Measurements from ENCODE around the gene ASS1.

DNA sequence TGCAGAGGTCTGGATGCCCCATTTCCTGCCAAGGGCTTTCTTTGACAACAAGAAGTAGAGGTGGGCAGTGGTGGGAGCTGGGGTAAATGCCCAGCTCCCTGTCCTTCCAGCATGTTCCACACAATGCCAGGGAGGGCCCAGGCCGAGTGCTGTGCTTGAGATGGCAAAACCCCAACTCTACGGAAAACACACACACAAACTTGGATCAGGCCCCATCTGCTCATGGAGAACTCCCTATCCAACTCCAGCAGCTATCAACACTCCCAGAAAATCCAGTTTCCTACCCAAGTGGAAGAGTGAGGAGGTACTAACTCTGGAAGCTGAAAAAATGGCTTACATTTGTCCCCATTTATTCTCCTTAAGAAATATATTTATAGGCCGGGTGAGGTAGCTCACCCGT, 73.5 kb downstream of the ASS1 start:
- TF ChIP-seq RBM39 (IDR thresholded peaks at IDR 0.05; ENCODE audit: low read depth, low read length, poor library complexity, severe bottlenecking): no peak
- no peak for TF ChIP-seq JUND (CRISPR knock-in tag; IDR thresholded peaks at IDR 0.05)
- no peak for TF ChIP-seq ZNF557 (CRISPR knock-in tag; IDR thresholded peaks at IDR 0.05)
- TF ChIP-seq, protein P1, sequence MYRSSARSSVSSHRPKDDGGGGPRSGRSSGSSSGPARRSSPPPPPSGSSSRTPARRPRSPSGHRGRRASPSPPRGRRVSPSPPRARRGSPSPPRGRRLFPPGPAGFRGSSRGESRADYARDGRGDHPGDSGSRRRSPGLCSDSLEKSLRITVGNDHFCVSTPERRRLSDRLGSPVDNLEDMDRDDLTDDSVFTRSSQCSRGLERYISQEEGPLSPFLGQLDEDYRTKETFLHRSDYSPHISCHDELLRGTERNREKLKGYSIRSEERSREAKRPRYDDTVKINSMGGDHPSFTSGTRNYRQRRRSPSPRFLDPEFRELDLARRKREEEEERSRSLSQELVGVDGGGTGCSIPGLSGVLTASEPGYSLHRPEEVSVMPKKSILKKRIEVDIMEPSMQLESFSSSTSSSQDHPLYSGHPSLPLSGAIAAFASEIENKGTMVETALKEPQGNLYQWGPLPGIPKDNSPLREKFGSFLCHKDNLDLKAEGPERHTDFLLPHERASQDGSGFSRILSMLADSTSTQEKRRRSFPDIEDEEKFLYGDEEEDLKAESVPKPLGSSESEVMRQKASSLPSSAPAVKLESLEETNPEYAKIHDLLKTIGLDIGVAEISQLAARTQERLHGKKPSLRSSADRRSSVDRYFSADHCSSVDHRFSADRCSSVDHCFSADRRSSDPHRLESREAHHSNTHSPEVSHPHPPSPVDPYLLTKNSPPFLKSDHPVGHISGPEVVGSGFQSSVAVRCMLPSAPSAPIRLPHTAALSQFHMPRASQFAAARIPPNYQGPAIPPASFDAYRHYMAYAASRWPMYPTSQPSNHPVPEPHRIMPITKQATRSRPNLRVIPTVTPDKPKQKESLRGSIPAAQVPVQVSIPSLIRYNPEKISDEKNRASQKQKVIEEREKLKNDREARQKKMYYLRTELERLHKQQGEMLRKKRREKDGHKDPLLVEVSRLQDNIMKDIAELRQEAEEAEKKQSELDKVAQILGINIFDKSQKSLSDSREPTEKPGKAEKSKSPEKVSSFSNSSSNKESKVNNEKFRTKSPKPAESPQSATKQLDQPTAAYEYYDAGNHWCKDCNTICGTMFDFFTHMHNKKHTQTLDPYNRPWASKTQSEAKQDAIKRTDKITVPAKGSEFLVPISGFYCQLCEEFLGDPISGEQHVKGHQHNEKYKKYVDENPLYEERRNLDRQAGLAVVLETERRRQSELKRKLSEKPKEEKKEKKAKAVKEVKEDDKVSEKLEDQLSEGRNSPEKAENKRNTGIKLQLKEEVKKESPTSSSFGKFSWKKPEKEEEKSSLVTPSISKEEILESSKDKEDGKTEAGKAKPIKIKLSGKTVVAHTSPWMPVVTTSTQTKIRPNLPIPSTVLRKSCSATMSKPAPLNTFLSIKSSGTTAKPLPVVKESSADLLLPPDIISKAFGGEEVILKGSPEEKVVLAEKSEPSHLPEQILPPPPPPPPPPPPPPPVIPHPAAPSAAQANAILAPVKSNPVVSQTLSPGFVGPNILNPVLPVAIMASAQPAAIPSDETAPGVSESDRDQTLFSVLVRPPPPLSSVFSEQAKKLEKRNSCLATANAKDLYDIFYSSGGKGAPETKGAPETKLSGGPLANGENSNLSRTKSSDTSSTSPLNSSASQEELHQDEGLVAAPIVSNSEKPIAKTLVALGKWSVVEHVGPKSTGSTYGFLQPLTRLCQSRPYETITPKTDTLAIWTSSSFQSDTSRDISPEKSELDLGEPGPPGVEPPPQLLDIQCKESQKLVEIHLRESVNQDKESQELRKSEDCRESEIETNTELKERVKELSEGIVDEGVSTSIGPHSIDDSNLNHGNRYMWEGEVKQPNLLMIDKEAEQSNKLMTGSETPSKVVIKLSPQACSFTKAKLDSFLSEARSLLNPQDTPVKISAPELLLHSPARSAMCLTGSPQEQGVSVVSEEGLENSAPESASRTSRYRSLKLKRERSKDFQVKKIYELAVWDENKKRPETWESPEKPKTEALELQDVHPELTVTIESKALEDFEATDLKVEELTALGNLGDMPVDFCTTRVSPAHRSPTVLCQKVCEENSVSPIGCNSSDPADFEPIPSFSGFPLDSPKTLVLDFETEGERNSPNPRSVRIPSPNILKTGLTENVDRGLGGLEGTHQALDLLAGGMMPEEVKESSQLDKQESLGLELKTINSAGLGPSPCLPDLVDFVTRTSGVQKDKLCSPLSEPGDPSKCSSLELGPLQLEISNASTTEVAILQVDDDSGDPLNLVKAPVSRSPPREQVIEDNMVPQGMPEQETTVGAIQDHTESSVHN (CRISPR knock-in tag; IDR thresholded peaks at IDR 0.05): no peak
- no peak for TF ChIP-seq ZNF468 (CRISPR knock-in tag; IDR thresholded peaks at IDR 0.05)
- no peak for TF ChIP-seq POLR2A (IDR thresholded peaks at IDR 0.05; ENCODE audit: insufficient read depth in 1 of 2, low read depth in 2 of 2, low read length in 2 of 2)
- TF ChIP-seq ZSCAN20 (CRISPR knock-in tag; IDR thresholded peaks at IDR 0.05; ENCODE audit: borderline replicate concordance): no peak
- no peak for TF ChIP-seq JARID2 (CRISPR knock-in tag; IDR thresholded peaks at IDR 0.05; ENCODE audit: insufficient replicate concordance)
- TF ChIP-seq, protein P2, sequence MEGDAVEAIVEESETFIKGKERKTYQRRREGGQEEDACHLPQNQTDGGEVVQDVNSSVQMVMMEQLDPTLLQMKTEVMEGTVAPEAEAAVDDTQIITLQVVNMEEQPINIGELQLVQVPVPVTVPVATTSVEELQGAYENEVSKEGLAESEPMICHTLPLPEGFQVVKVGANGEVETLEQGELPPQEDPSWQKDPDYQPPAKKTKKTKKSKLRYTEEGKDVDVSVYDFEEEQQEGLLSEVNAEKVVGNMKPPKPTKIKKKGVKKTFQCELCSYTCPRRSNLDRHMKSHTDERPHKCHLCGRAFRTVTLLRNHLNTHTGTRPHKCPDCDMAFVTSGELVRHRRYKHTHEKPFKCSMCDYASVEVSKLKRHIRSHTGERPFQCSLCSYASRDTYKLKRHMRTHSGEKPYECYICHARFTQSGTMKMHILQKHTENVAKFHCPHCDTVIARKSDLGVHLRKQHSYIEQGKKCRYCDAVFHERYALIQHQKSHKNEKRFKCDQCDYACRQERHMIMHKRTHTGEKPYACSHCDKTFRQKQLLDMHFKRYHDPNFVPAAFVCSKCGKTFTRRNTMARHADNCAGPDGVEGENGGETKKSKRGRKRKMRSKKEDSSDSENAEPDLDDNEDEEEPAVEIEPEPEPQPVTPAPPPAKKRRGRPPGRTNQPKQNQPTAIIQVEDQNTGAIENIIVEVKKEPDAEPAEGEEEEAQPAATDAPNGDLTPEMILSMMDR (CRISPR knock-in tag; IDR thresholded peaks at IDR 0.05): no peak
- TF ChIP-seq JUN (CRISPR knock-in tag; IDR thresholded peaks at IDR 0.05): no peak
- TF ChIP-seq TAF1 (CRISPR knock-in tag; IDR thresholded peaks at IDR 0.05): no peak

Measured in HepG2 (cell line).